GM21786 (cell line): ENCODE measurements around the gene AHRR.

Experiments used
- ATAC-seq: cut with Tn5 transposase; IDR thresholded peaks from one replicate; pipeline ENCODE4 v1.9.1; 2021; ENCODE audit not compliant: unreplicated experiment

The AHRR gene

GRCh38 chr5:318931-319601 lies 2.4 kb upstream of the AHRR start:
- ATAC-seq: no peak

DNA sequence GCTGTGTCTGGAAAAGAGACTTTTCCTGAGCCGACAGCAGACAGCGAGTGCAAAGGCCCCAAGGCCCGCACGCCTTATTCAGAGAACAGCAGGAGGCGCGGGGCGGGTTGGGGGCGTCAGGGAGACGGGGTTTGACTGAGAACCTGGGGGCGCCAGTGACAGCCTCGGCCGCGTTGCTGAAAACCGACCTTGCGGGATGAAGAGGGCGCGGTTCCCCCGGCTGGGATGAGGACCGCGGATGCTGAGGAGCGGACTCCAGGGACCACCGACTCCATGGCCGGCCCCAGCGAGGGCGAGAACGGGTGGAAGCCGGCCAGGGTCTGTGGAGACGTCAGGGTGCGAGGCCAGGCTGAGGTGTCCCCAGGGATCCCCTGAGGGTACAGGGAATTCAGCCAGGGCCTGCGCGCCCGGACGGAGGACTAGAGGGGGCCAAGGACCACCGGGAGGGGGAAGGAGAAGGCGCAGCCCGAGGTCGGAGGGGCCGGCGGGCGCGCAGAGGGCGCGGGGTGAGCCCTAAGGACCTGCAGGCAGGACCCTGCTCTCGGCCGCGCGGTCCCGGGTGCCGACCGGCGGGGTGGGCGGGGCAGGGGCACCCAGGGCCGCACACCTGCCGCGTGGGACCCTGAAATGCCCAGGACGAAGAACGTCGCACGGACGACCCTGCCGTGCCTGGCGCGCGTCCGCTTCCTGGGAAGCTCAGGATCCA lies 837 bp upstream of the AHRR start:
- ATAC-seq: no peak

DNA sequence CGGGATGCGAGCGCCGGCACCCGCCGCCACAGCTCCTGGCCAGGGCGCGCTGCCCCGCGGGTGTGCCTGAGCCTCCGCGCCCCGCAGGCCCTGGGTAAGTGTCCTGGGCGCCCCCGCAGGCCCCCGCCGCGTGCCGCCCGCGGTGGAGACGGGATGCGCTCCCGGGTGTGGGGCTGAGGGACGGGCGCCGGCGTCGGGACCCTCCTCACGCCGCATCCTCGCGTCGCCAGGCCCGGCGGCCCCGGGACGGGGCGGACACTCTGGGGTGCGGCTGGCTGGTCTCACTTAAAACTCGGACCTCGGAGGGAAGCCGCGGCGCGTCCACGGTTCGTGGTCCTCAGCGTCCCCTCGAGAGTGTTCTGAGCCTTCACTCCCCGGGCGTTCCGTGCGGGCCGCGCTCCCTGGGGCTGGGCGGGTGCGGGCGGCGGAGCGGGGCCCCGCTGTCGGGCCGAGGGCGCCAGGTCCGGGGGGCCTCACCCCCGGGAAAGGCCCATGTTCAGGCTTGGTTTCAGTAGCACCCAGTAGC lies 275 bp downstream of the AHRR start:
- peak; percentile 11 for ATAC-seq

- ATAC-seq: peak; percentile 26
These were observed 897 bp downstream of the AHRR start for GRCh38 chr5:322281-322941.

DNA sequence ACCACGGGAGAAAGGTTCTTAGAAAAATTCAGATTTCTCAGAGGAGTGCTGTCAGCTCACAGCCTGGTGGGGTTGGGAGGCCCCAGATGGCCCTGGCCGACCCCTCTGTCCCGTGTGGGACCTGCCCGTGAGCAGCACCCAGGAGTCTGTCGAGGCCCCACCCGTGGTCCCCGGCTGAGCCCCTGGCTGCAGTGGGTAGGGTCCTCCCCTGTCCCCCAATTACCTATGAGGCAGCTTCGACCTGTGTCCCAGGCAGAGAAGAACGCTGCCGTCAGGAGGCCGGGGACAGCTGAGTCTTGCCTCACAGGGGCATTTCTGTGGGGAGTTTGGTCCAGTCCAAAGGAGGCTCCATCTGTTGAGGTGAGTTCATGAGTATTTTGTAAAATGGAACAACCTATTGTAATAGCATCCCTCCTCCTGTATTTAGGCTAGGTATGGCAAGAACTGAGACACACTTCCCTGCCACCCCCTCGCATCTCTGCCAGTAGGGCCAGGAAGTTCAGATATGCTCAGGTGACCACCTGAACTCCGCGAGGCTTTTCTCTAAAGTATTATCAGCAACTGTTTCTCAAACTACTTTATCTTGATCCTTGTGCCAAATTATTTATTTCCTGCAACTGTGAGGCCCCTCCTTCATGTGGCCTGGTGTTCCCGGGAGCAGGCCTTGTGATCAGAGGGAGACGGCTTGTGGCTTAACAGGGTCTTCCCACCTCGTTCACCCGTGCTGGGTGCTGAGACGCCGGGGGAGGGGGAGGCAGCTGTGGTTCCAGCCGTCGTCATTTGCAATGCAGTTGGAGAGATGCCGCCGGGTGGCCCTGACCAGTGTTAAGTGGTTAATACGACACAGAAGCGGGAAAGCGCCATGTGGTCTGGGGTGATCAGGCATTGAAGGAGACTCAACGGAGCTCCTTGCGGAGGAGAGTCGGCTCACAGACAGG lies 1.7 kb downstream of the AHRR start:
- ATAC-seq: no peak

GRCh38 chr5:324736-325612 lies 3.5 kb downstream of the AHRR start:
- no peak for ATAC-seq

- ATAC-seq: no peak
These were observed 4.6 kb downstream of the AHRR start for GRCh38 chr5:326109-326508.

GRCh38 chr5:329121-329735 lies 7.7 kb downstream of the AHRR start:
- no peak for ATAC-seq

DNA sequence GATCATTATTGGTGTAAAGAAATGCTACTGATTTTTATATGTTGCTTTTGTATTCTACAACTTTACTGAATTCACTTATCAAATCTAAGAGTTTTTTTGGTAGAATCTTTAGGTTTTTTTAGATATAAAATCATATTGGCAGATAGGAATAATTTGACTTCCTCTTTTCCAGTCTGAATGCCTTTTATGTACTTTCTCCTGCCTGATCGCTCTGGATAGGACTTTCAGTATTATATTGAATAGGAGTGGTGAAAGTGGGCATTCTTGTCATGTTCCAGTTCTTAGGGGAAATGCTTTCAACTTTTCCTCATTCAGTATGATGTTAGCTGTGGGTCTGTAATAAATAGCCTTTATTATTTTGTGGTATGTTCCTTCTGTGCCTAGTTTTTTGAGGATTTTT lies 8.3 kb downstream of the AHRR start:
- ATAC-seq: no peak

DNA sequence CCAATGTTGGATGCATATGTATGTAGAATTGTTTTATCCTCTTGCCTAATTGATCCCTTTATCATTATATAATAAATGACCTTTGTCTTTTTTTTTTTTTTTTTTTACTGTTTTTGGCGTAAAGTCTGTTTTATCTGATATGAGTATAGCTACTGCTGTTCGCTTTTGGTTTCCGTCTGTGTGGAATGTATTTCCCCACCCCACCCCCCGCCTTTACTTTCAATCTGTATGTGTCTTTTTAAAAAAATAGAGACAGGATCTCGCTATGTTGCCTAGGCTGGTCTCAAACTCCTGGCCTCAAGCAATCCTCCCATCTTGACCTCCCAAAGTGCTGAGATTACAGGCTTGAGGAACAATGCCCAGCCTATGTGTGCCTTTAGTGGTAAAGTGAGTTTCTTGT lies 11.3 kb downstream of the AHRR start:
- no peak for ATAC-seq

GRCh38 chr5:333945-334344 lies 12.4 kb downstream of the AHRR start:
- no peak for ATAC-seq

- no peak for ATAC-seq
These were observed 13.6 kb downstream of the AHRR start for GRCh38 chr5:334903-335739.

DNA sequence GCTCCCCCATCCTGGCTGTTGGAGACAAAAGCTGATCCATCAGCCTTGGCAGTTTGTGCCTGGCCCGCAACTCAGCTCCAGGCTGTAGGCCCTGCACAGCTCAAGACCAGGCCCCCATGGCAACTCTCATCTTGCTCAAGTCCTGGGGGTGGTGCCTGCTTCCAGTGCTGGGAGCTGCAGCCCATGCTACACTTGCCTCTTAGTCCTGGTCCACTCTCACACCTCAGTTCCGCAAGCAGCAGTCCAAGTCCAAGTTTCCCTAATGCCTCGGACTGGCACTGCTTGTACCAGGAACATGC lies 14.2 kb downstream of the AHRR start:
- no peak for ATAC-seq

DNA sequence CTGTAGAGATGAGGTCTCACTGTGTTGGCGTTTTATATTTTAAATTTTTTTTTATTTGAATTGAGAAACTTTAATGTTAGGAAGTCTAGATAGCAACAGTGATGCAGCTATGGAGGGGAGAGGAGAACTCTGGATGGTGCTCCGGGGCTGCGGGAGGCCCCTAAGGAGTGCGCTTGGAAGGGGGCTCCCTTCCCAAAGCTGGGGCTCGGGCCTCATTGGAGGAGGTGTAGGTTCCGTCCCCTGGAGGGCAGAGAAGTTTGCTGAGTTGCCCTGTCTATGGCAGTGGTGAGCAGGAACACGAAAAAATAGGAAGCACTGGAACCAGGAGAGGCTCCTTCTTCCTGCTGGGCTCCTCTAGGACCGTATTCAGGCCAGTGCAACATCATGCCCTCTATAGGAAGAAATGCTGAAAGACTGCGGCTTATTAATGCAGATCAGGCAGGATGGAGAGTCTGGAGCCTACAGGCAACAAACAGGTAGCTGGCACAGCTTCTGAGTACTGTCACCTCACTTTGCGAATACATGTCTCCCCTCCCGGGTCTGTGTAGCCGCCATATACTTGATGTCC lies 16.1 kb downstream of the AHRR start:
- no peak for ATAC-seq

DNA sequence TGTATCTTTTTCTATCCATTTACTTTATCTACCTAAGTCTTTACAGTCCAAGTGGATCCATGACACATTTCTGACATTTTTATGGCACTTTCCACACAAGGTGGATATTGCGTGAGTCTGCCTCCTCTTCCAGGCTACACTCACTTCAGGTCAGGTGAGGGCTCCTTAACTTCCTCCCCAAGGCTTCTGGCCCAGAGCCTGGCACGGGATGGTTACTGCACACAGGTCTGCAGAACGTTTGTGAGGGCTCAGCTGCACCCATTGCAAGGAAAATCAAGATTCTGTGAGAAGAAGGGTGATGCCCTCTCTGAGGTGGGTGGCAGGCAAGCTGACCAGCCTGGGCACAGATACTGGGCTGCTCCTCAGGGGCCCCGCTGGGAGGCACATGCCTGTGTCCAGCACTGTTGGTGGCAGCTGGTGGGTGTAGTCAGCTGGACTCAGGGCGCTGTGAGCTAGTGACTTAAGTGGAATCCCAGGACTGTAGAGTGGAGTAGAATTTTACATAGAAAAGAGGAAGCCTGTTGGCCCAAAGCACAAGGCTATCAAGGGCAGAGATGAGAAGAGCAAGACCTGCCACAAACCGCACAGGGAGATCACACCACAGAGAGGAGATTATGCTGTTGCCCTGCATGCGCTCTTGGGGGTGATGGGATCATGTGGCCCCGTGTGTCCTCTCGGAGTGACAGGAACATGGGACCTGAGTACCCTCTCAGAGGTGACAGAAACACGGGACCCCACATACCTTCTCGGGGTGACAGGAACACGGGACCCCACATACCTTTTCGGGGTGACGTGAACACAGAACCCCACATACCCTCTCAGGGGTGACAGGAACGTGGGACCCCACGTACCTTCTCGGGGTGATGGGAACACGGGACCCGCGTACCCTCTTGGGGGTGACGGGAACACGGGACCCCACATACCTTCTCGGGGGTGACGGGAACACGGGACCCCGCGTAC lies 21.3 kb downstream of the AHRR start:
- ATAC-seq: no peak

- no peak for ATAC-seq
These were observed 22.2 kb downstream of the AHRR start for GRCh38 chr5:343461-344401.
